Stomach (tissue), 9 donors: ENCODE data around the gene FNDC3B. TPM values are rescaled to one million over a fixed set of nuclear protein-coding genes. Genes with fewer than 3 reads are reported as not detected.
A peak's percentile ranks its signal among the peaks of the same experiment; 100 is the strongest.

Source experiments
- DNase-seq, 2 donors: peaks; one replicate each; pipeline versions ENCODE4 v3.0.0 to v3.0.0-alpha.2; 2013 to 2019
- H3K27ac ChIP-seq, 5 donors: fragments of 200-600 bp in 4 of 5; sonication (generic) in 4 of 5; one replicate each; pipeline ENCODE4 v1.5.1; 2013 to 2019; ENCODE audit warnings: mild to moderate bottlenecking in 1 of 5, moderate library complexity in 1 of 5
- H3K27me3 ChIP-seq, 3 donors: fragments of 200-600 bp; sonication (generic); one replicate each; pipeline ENCODE4 v1.5.1; 2017 to 2019; ENCODE audit warnings: mixed run types in 1 of 3
- H3K36me3 ChIP-seq, 4 donors: fragments of 200-600 bp; sonication (generic); 1 replicate in 3 of 4; 2 replicates in 1 of 4; pipeline ENCODE4 v1.5.1; 2016 to 2019
- H3K4me1 ChIP-seq, 4 donors: fragments of 200-600 bp; sonication (generic); one replicate each; pipeline ENCODE4 v1.5.1; 2016 to 2019
- H3K4me3 ChIP-seq, 4 donors: fragments of 200-600 bp; sonication (generic) in 3 of 4; one replicate each; pipeline ENCODE4 v1.5.1; 2016 to 2019; ENCODE audit warnings: mild to moderate bottlenecking in 1 of 4
- H3K9me3 ChIP-seq, 4 donors: fragments of 200-600 bp; sonication (generic); one replicate each; pipeline ENCODE4 v1.5.1; 2016 to 2019
- EP300 ChIP-seq: sonication (generic); formaldehyde crosslinking; IDR thresholded peaks from one replicate; pipeline ENCODE4 v1.6.1; 2017; ENCODE audit warnings: antibody characterized with exemption
- POLR2A ChIP-seq, 4 donors: fragments of 450-650 bp; IDR thresholded peaks; one replicate each; pipeline ENCODE4 v1.6.1; 2016; ENCODE audit warnings: antibody characterized with exemption in 4 of 4, control low read depth in 2 of 4, mild to moderate bottlenecking in 1 of 4, moderate library complexity in 1 of 4
- POLR2AphosphoS5 ChIP-seq, 3 donors: sonication (generic); formaldehyde crosslinking; IDR thresholded peaks; one replicate each; pipeline ENCODE4 v1.6.1; 2016; ENCODE audit warnings: antibody characterized with exemption in 3 of 3
- WGBS, 5 donors: extraction: QIAGEN DNeasy Blood & Tissue Kit in 3 of 5; methylation state at CpG; one replicate each; pipeline versions ENCODE4 v1.1.5 to v1.1.7; 2013 to 2018; 5-methylcytosine and 5-hydroxymethylcytosine counted together
- intact Hi-C: fragments of 100-400 bp; cut with DNase I; formaldehyde crosslinking; loops from one replicate; pipeline ENCODE4 v1.15.1; 2023; ENCODE audit warnings: low total_unique reads
- polyA plus RNA-seq, 3 donors: library from polyadenylated mRNA; stranded (reverse); fragments of 200-250 nt; gene quantifications; one replicate each; pipeline ENCODE4 v1.2.3, GENCODE V29; 2013
- total RNA-seq, 5 donors: library from RNA; depleted of rRNA; stranded (reverse); fragments of >200 nt; gene quantifications; one replicate each; pipeline versions ENCODE4 v1.1.0 to v1.2.3, GENCODE V29; 2014 to 2016
- TF ChIP-seq, protein P1 (sequence below), 7 experiments: fragments of 450-650 bp in 4 of 7; fragments of 200-600 bp in 3 of 7; sonication (generic) in 3 of 7; IDR thresholded peaks; one replicate each; pipeline ENCODE4 v1.5.1; 2016 to 2019; ENCODE audit warnings: antibody characterized with exemption in 7 of 7, control low read depth in 2 of 7, mild to moderate bottlenecking in 1 of 7
- donor health status: healthy with polysubstance abuse.
- donor health status: Bipolar disorder and iron deficiency.
- donor health status: healthy.

Gene FNDC3B
- total and polyA plus RNA-seq, 8 donors = 6.0 to 229 (median 53.7) TPM

DNA sequence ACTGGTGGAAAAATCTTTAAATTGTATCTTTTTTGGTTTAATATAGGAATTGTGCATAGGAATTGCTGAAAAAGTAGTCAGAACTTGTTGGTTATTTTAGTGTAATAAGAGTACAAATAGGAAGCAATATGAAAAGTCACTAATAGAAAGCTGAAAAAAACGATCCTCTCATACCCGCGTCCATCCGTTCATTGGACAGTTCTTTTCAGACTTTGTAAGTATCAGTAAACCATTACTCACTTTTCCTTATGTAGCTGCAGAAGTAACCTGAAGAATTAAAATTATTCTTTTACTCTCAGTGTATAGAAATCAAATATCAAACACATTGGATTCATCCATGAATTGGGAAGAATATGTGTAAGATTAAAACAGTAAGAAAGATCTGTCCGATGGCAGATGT, 4.4 kb downstream of the FNDC3B start:
- TF ChIP-seq, protein P1, sequence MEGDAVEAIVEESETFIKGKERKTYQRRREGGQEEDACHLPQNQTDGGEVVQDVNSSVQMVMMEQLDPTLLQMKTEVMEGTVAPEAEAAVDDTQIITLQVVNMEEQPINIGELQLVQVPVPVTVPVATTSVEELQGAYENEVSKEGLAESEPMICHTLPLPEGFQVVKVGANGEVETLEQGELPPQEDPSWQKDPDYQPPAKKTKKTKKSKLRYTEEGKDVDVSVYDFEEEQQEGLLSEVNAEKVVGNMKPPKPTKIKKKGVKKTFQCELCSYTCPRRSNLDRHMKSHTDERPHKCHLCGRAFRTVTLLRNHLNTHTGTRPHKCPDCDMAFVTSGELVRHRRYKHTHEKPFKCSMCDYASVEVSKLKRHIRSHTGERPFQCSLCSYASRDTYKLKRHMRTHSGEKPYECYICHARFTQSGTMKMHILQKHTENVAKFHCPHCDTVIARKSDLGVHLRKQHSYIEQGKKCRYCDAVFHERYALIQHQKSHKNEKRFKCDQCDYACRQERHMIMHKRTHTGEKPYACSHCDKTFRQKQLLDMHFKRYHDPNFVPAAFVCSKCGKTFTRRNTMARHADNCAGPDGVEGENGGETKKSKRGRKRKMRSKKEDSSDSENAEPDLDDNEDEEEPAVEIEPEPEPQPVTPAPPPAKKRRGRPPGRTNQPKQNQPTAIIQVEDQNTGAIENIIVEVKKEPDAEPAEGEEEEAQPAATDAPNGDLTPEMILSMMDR (IDR thresholded peaks at IDR 0.05) = no peak
- TF ChIP-seq EP300 (no peak), POLR2A (IDR thresholded peaks at IDR 0.05) (no peak), POLR2AphosphoS5 (IDR thresholded peaks at IDR 0.05) (no peak)
- peaks cover 21 to 72% (median 49%) of the 10 kb centered on the region in 4 donors for H3K4me1 ChIP-seq

DNA sequence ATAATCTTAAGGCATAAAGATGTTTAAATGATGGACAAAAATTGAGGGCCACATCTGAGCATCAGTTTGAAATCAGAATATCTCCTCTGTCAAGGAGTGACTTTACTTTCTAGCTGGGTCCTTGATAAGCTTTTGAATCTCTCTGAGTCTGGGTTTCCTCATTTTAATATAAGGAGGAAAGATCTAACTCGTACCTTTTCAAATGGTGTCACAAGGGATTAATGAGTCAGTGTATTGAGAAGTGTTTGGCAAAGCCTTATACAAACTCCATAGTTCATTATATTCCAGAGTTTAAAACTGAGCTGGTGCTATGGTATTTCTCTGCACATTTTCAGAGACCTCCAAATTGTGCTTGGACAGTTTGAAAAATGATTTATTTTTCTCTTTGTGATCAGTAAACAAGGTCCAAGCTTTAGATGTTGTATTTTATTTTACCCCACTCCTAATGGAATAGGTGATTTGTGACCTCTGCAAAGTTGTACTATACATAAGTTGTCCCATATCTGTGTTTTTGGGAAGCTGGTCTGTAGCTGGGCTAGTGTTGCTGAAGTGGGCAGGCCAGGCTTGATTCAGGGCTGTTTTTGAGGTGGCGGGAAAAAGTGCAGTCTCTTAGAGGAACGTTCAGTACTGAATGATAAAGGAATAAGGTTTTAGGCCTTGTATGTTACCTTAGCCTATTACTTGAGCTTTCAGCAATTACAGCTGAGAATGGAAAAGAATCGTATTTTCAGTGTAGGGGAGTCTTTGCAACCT, 5.6 kb downstream of the FNDC3B start:
- Histone ChIP-seq H3K36me3 (peaks cover 0 to 5% (median 3%) of the 10 kb centered on the region in 4 donors), H3K27ac (peak overlapping the region; percentile 12 to 99 (median 63)), H3K4me3 (no peak overlapping the region), H3K4me1 (peaks cover 21 to 79% (median 50%) of the 10 kb centered on the region in 4 donors), H3K9me3 (no peaks in the 10 kb centered on the region), H3K27me3 (no peaks in the 10 kb centered on the region)
- DNase-seq = no peak
- WGBS, 5 donors = 25 to 51% (median 37%) methylated on average over 4 of the region's 4 CpGs
- TF ChIP-seq EP300 (no peak), POLR2AphosphoS5 (IDR thresholded peaks at IDR 0.05) (no peak), POLR2A (IDR thresholded peaks at IDR 0.05) (no peak)
- TF ChIP-seq, protein P1 (IDR thresholded peaks at IDR 0.05) = no peak
- intact Hi-C loops = no loop called here

More for the DNA sequence above, 4.4 kb downstream of the FNDC3B start:
- Histone ChIP-seq H3K27ac (peak overlapping the region in 4 of 5 donors; percentile 97 to 100 (median 99)), H3K4me3 (peak overlapping the region in 1 of 4 donors; percentile 95), H3K27me3 (no peaks in the 10 kb centered on the region), H3K9me3 (no peaks in the 10 kb centered on the region), H3K36me3 (no peaks in the 10 kb centered on the region)
- 23 to 74% (median 48%) methylated on average over 5 of the region's 5 CpGs for WGBS, 5 donors
- DNase-seq = no peak
- intact Hi-C loops = no loop called here

DNA sequence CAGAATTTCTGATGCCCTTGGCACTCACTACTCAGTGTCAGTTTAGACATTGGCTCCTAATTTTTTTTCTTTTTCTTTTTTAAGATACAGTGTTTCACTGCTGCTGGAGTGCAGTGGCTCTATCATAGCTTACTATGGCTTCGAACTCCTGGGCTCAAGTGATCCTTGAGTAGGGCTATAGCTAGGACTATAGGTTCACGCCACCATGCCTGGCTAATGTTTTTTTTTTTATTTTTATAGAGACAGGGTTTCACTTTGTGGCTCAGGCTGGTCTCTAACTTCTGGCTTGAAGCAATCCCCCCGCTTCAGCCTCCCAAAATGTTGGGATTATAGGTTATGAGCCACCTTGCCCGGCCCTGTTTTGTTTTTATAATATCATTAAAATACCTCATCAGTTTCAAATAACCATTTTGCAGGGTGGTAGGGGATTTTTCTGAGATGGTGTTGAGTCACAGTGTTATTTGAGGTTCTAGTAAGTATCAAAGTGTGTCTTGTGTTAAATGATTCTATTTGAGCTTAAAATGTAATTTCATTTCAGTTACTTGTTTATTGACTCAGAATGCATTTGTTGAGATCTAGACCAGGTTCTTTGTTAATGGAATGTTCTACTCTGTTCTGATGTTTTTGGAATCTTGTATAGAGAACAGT, 7.0 kb downstream of the FNDC3B start:
- Histone ChIP-seq H3K4me1 (peaks cover 21 to 84% (median 51%) of the 10 kb centered on the region in 4 donors), H3K4me3 (no peak overlapping the region), H3K9me3 (no peaks in the 10 kb centered on the region), H3K27me3 (no peaks in the 10 kb centered on the region), H3K27ac (peak overlapping the region in 3 of 5 donors; percentile 52 to 99 (median 63)), H3K36me3 (peaks cover 0 to 19% (median 17%) of the 10 kb centered on the region in 4 donors)
- TF ChIP-seq EP300 (no peak), POLR2AphosphoS5 (IDR thresholded peaks at IDR 0.05) (no peak), POLR2A (IDR thresholded peaks at IDR 0.05) (no peak)
- TF ChIP-seq, protein P1 (IDR thresholded peaks at IDR 0.05) = no peak
- DNase-seq = no peak
- intact Hi-C loops = no loop called here
- 54 to 79% (median 72%) methylated on average over 4 of the region's 4 CpGs for WGBS, 5 donors

DNA sequence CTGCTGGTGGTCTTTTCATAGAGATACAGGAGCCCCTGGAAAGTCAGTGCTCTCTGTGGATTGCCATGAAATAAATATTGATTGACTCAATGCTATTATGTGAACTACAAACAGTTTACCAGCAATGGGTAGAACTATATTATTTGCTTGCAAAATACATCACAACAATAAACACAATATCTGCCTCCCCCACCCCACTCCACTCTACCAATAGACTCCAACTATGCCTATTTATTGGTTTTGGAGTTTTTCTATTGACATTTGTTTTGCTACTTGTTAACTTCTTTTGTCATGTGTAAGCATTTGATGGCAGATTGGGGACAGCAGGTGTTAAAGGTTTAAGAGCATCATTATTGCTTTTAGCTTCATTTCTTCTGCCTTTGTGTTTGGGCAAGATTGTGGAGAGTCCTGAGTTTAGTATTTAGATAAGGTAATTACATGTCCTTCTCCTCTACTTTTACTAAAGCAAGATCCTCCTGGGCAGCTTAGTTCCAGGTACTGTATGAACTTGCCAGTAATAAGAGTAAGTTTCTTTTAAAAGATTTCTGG, 8.3 kb downstream of the FNDC3B start:
- intact Hi-C loops = no loop called here
- Histone ChIP-seq H3K4me1 (peaks cover 8 to 79% (median 46%) of the 10 kb centered on the region in 4 donors), H3K27me3 (no peaks in the 10 kb centered on the region), H3K4me3 (no peak overlapping the region), H3K36me3 (peaks cover 0 to 29% (median 24%) of the 10 kb centered on the region in 4 donors), H3K27ac (no peak overlapping the region), H3K9me3 (no peaks in the 10 kb centered on the region)
- TF ChIP-seq EP300 (no peak), POLR2A (IDR thresholded peaks at IDR 0.05) (no peak), POLR2AphosphoS5 (IDR thresholded peaks at IDR 0.05) (no peak)
- TF ChIP-seq, protein P1 (IDR thresholded peaks at IDR 0.05) = no peak
- no peak for DNase-seq
